H1 (cell line): ENCODE data around the gene ZACN. TPM values are rescaled to one million over a fixed set of nuclear protein-coding genes. Genes with fewer than 3 reads are reported as not detected.

Source experiments
- CHD7 ChIP-seq: fragments of 300-600 bp; sonication (generic); IDR thresholded peaks from 2 replicates; pipeline ENCODE4 v1.7.1; 2012; ENCODE audit warnings: low read length, moderate library complexity, mild to moderate bottlenecking, inconsistent platforms; ENCODE audit not compliant: insufficient replicate concordance
- GABPA ChIP-seq: IDR thresholded peaks from 2 replicates; pipeline ENCODE4 v1.6.1; 2011; ENCODE audit warnings: mild to moderate bottlenecking, low read length, moderate library complexity, borderline replicate concordance; ENCODE audit not compliant: insufficient read depth
- HDAC2 ChIP-seq, 2 experiments: fragments of 300-600 bp in 1 of 2; sonication (generic) in 1 of 2; IDR thresholded peaks; 2 replicates each; pipeline ENCODE4 v1.6.1; 2011 to 2012; ENCODE audit warnings: low read depth in 2 of 2, low read length in 2 of 2, mild to moderate bottlenecking in 2 of 2, moderate library complexity in 2 of 2, borderline replicate concordance in 1 of 2, inconsistent platforms in 1 of 2
- JUND ChIP-seq: IDR thresholded peaks from 2 replicates; pipeline ENCODE4 v1.6.1; 2011; ENCODE audit warnings: mild to moderate bottlenecking, improper control_type of control experiment, low read length
- RFX5 ChIP-seq: IDR thresholded peaks from 2 replicates; pipeline ENCODE4 v1.6.1; 2011; ENCODE audit warnings: low read depth, low read length, improper control_type of control experiment, borderline replicate concordance
- TBP ChIP-seq: IDR thresholded peaks from 2 replicates; pipeline ENCODE4 v1.6.1; 2011; ENCODE audit warnings: low read depth, low read length, improper control_type of control experiment
- polyA plus RNA-seq, 7 experiments: library from polyadenylated mRNA; depleted of rRNA in 3 of 7; stranded (reverse) in 5 of 7; unstranded in 2 of 7; fragments of >200 nt in 5 of 7; fragments of 200-250 nt in 2 of 7; gene quantifications; 1 replicate in 5 of 7; 2 replicates in 1 of 7; 4 replicates in 1 of 7; pipeline versions ENCODE4 v1.2.1 to v1.2.3, GENCODE V29; 2011 to 2013; ENCODE audit warnings: missing spikeins in 2 of 7, mixed read lengths in 2 of 7
- total RNA-seq: library from RNA; stranded (reverse); fragmentation: NEBNext Ultra II Directional; extraction: Animal tissue kit (Norgen Biotek cat#: 25700); gene quantifications from 2 replicates; pipeline ENCODE4 v1.2.1, GENCODE V29; 2021

The ZACN gene
- total and polyA plus RNA-seq, 2 of the 8 experiments (the other 6 are each of a cell fraction or from before 2014, with no cell fraction given) = 0.26 TPM; not detected in 1

GRCh38 chr17:76072148-76072858 is 6.7 kb upstream of the ZACN start, which contains the start of gene SRP68 (continued):
- TF ChIP-seq RFX5 = no peak
- TF ChIP-seq JUND = no peak
- TF ChIP-seq TBP = peak; percentile 86
- TF ChIP-seq GABPA = peak; percentile 15; the same call in 1 of the 2 replicates
- TF ChIP-seq HDAC2 (IDR thresholded peaks at IDR 0.05; ENCODE audit: borderline replicate concordance in 1 of 2, low read depth in 2 of 2, low read length in 2 of 2) = no peak
- no peak for TF ChIP-seq CHD7
